CD4-positive, alpha-beta T cell treated with Interleukin-15 for 4 hours (primary cell): ENCODE results near the gene GPR173.

ENCODE experiments used
- DNase-seq: peaks from one replicate; pipeline ENCODE4 v3.0.0-alpha.2; 2020; ENCODE audit warnings: low spot score

Gene GPR173

DNA sequence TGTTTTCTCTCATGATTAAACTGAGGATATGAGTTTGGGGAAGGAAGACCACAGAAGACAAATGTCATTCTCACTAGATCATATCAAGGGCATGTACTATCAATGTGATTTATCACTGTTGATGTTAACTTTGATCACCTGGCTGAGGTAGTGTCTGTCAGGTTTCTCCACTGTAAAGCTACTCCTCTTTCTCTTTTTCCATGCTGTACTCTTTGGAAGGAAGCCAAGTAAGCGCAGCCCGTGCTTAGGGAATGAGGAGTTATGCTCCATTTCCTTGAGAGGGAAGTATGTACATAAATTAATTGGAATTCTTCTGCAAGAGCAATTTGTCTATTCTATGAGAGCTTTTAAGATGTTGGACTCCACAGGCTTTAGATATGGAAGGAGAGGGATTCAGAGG, 41.3 kb downstream of the GPR173 start:
- DNase-seq, result no peak

DNA sequence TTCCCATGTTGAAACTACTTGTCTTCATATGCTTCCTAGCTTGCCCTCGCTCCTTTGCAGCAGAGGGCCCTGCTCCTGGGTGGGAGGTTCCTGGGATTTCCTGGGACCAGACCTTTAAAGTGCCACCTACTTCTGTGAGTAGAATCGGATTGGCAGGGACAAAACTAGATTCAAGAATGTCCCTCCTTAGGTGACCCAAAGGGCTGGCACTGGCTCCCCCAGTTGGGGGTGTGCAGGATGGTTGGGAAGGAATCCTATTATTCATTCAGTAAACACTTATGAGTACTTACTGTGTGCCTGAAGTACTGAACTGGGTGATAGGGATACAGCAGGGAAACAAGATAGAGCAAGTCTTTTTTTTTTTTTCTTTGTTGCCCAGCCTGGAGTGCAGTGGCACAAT, 42.8 kb downstream of the GPR173 start:
- DNase-seq, result no peak

DNA sequence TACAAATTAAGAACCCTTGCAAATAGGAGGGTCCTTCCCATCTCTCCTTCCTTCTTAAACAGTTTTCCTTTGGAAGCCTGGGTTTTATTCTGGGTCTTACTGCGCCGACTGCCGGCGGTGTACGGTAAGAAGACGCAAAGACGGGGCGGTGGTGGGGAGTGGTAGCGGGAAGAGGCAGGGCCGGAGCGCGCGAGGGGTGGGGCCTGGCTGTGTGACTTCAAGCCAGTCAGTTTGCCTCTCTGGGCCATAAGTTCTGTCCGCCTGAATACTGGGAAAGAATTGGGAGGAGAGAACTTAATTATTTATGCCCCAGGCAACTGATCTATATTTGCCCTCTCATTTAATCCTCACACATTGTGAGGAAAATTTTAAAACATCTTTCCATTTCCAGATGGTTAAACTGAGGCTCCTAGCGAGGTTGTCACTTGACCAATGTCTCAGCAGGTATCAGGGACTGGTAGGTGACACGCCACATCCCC, 44.6 kb downstream of the GPR173 start:
- peak; percentile 72 for DNase-seq

DNA sequence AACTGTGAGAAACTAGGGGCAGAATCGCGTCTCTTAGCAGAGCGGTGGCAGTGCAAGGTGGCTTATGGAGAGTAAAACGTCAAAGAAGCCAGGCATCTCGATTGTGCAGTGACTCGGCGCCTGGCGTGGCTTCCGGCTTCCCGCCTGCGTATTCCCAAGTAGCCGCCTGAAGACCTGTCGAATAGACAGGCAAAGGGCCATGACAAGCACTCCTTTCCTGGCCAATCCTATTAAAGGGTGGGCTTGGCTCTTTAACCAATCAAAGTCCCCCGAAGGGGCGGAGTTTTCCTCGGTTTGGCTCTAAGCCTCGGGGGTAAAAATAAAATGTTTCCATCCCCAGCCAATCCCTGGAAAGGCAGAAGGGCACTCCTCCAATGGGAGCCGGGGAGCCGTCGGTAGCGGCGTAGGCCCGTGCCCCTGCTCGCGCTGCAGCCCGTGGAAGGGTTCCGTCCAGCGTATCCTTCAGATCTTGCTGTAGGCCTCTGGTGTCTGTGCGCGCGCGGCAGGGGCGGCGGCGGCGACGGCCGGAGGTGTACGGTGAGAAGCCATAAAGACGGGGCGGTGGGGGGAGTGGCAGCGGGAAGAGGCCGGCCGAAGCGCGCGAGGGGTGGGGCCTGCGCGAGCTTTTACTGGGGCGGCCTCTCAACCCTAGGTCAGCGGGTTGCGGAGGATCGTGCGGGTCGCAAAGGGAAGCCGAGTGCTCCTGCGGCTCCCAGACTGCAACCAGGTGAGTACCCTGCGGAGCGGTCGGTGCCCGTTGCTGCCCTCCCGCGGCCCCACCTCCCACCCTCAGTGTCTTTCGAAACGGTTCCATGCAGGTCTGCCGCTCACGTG, 45.4 kb downstream of the GPR173 start, which contains the start of gene KANTR:
Gene KANTR (plus strand): TSS at position 395 of the 834 bp plus-strand sequence. CDS start 30,131 bp downstream, outside the sequence.
- peak; percentile 86 for DNase-seq

DNA sequence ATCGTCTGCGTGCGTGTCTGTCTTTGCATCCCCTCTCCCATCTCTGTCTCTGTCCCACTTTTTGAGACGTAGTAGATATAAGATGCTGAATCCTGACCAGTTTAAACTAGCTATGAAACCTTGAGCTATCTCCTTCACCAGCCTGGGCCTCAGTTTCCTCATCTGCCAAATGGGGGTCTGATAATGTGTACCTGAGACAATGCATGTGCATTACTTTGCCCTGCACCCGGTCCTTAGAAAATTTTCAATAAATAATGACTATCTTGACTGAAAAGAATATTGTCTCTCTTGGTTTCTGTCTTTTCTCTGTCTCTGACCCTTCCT, 46.0 kb downstream of the GPR173 start:
- DNase-seq, result no peak

GRCh38 chrX:53095796-53096195, 47.2 kb downstream of the GPR173 start:
- no peak for DNase-seq

- no peak for DNase-seq
These were observed 66.4 kb downstream of the GPR173 start for GRCh38 chrX:53114864-53115549.

- DNase-seq, result no peak
These were observed 66.9 kb downstream of the GPR173 start for GRCh38 chrX:53115550-53115874.

DNA sequence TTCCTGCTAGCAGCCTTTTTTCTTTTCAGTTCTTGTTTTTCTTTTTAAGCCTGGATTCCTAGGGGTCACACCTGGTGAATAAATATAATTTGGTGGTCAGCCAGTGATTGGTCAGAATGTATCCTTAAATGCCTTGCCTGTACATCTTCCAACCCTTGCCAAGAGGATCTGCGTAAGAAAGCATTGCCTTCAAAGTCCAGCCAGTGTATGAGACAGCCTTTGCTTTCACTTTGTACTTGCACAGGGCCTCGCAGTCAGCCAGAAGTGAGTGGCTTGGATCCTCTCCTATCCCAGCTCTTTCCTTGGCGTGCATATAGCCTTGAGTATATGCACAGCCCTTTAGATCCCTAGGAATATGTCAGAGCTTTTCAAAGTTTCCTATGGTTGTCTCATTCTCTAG, 67.5 kb downstream of the GPR173 start:
- DNase-seq, result no peak

DNA sequence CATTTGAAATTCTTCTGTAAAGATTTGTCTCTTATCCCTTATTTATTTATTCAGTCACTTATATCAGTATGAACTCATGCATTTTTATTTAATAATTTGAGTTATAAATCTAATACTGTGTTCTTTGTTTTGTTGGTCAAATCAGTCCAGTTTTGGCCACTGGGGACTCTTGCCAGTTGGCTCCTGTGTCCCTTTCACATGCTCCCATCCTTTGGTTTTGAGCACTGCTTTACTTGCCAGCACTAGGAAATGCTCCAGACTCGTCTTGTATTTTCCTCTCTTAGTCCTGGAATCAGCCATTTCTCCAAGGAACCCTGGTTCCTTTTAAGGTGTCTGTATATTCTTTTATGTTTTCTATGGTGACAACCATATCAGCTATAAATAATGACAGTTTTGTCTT, 73.4 kb downstream of the GPR173 start:
- no peak for DNase-seq

DNA sequence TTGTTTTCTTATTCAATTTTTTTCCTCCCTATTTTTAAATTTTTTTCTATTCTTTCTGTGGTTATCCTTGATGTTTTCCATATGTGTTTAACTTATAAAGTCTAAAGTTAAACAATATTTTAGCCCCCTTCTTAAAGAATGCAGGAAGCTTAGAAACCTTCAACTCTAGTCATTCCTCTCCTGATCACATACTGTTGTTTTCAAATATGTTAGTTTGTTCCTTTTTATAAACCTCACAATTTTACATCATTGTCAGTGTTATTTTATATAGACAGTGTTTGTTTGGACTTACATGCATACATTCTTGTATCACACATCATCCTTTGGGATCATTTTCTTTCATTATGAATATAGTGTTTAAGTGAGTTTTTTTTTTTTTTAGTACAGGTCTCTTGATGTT, 76.9 kb downstream of the GPR173 start:
- DNase-seq, result no peak

DNA sequence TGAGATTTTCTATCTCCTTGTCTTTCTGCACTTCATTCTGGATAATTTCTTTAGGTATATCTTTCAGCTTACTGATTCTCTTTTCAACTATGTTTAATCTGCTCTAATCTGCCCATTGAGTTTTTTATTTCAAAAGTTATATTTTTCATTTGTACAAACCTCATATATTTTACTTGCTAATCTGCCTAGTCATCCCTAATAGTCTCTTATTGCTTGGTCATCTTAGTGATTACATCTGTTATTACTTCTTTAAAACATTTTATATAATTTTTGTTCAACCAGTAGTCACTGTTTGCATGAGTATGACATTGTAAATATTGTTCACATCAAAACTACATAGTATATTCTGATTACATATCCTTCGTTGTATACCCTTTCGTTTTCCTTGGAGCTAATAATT, 77.8 kb downstream of the GPR173 start:
- DNase-seq, result no peak

GRCh38 chrX:53128097-53128749, 79.6 kb downstream of the GPR173 start:
- DNase-seq, result no peak
